GM15510 (cell line): ENCODE measurements around the gene CTR9.

Source experiments
- POLR2A ChIP-seq: IDR thresholded peaks from 3 replicates; pipeline ENCODE4 v1.6.1; 2011; ENCODE audit warnings: borderline replicate concordance; ENCODE audit not compliant: insufficient read length; ENCODE audit errors: extremely low read depth

The CTR9 gene

DNA sequence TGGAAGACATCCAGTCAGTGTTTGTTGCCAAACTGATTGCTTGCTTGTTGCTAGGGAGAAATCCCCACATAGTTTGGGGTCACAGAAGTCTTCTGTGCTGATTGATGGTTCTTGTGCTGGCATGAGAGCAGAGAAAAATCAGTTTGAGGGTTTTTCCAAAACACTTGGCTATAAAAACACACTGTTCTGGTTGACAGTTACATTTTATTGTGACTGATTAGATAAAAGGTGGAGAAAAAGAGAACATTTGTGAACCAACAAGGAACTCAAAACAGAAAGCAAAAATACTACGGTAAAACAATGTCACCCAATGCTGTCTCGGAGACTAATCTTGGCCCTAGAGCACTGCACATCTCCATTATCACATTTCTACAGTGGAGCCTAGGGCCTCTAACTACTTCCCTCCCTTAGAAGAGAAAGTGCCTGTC, 72.1 kb downstream of the CTR9 start:
- no peak for TF ChIP-seq POLR2A

DNA sequence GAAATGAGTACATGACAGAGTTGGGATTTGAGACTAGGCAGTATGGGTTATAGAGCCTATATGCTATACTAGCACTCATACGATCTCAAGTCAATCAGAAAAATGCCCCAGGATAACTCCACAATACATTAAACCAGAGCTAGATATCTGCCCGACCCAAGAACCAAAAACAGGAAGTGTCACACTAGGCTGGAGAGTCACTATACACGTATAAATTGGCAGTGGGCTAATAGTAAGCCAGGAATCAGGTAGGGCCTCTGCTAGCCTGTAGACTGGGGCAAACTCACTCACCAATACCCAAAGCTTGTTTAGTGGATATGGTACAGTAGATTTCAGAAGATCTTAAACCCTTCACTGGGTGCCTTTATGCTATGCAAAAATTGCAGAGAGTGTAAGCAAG, 73.8 kb downstream of the CTR9 start:
- no peak for TF ChIP-seq POLR2A

DNA sequence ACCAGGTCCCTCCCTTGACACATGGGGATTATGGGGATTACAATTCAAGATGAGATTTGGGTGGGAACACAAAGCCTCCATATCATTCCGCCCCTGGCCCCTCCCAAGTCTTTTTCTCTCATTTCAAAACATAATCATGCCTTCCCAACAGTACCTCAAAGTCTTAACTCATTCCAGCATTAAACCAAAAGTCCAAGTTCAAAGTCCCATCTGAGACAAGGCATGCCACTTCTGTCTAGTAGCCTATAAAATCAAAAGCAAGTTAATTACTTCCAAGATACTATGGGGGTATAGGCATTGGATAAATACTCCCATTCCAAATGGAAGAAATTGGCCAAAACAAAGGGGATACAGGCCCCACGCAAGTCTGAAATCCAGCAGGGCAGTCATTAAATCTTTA, 77.4 kb downstream of the CTR9 start:
- no peak for TF ChIP-seq POLR2A

DNA sequence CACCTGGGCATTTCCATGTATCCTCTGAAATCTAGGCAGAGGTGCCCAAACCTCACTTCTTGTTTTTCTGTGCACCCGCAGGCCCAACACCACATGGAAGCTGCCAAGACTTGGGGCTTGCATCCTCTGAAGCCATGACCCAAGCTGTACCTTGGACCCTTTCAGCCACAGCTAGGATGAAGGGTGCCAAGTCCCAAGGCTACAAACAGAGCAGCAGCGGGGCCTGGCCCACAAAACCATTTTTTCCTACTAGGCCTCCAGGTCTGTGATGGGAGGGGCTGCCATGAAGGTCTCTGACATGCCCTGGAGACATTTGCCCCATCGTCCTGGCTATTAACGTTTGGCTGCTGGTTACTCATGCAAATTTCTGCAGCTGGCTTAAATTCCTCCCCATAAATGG, 78.1 kb downstream of the CTR9 start:
- TF ChIP-seq POLR2A: no peak
